ENCODE measurements around the gene SLC2A10. TPM values are rescaled to one million over a fixed set of nuclear protein-coding genes. Genes with fewer than 3 reads are reported as not detected.

The SLC2A10 gene
- polyA plus RNA-seq = 13.0 TPM
- long read RNA-seq, donor 1, full-length matches to known transcripts = 3 of 3 reads
- long read RNA-seq, donor 1, partial matches to known transcripts = 0 of 3 reads
- long read RNA-seq, donor 1, other reads (novel, unspliced or antisense) = 0 of 3 reads
- long read RNA-seq, donor 2, full-length matches to known transcripts = 2 of 2 reads
- long read RNA-seq, donor 2, partial matches to known transcripts = 0 of 2 reads
- long read RNA-seq, donor 2, other reads (novel, unspliced or antisense) = 0 of 2 reads
- long read RNA-seq, donor 3, full-length matches to known transcripts = 4 of 4 reads
- long read RNA-seq, donor 3, partial matches to known transcripts = 0 of 4 reads
- long read RNA-seq, donor 3, other reads (novel, unspliced or antisense) = 0 of 4 reads
- long read RNA-seq, donor 4, full-length matches to known transcripts = 1 of 1 reads
- long read RNA-seq, donor 4, partial matches to known transcripts = 0 of 1 reads
- long read RNA-seq, donor 4, other reads (novel, unspliced or antisense) = 0 of 1 reads
- long read RNA-seq, donor 5, full-length matches to known transcripts = 1 of 1 reads
- long read RNA-seq, donor 5, partial matches to known transcripts = 0 of 1 reads
- long read RNA-seq, donor 5, other reads (novel, unspliced or antisense) = 0 of 1 reads
- long read RNA-seq, donor 6, full-length matches to known transcripts = 2 of 2 reads
- long read RNA-seq, donor 6, partial matches to known transcripts = 0 of 2 reads
- long read RNA-seq, donor 6, other reads (novel, unspliced or antisense) = 0 of 2 reads
- long read RNA-seq, donor 7, full-length matches to known transcripts = 2 of 2 reads
- long read RNA-seq, donor 7, partial matches to known transcripts = 0 of 2 reads
- long read RNA-seq, donor 7, other reads (novel, unspliced or antisense) = 0 of 2 reads
- long read RNA-seq, donor 8, full-length matches to known transcripts = 1 of 14 reads
- long read RNA-seq, donor 8, partial matches to known transcripts = 13 of 14 reads
- long read RNA-seq, donor 8, other reads (novel, unspliced or antisense) = 0 of 14 reads
- long read RNA-seq, donor 9, full-length matches to known transcripts = 3 of 3 reads
- long read RNA-seq, donor 9, partial matches to known transcripts = 0 of 3 reads
- long read RNA-seq, donor 9, other reads (novel, unspliced or antisense) = 0 of 3 reads
- long read RNA-seq, donor 10, full-length matches to known transcripts = 3 of 3 reads
- long read RNA-seq, donor 10, partial matches to known transcripts = 0 of 3 reads
- long read RNA-seq, donor 10, other reads (novel, unspliced or antisense) = 0 of 3 reads
- long read RNA-seq, donor 11, full-length matches to known transcripts = 2 of 2 reads
- long read RNA-seq, donor 11, partial matches to known transcripts = 0 of 2 reads
- long read RNA-seq, donor 11, other reads (novel, unspliced or antisense) = 0 of 2 reads

- Histone ChIP-seq H3K36me3 (ENCODE audit: control insufficient read depth, insufficient read depth, low read length) (no peaks in the 10 kb centered on the region), H3K9me3 (ENCODE audit: control insufficient read depth, low read depth, low read length) (no peaks in the 10 kb centered on the region), H3K27ac (ENCODE audit: low read length) (peak within 1 kb of the TSS; percentile 73), H3K4me3 (ENCODE audit: low read length) (peak within 1 kb of the TSS; percentile 72), H3K4me1 (ENCODE audit: control insufficient read depth, insufficient read depth, low read length) (peaks cover 13% of the 10 kb centered on the region), H3K27me3 (ENCODE audit: control insufficient read depth, insufficient read depth, low read length) (peaks cover 2% of the 10 kb centered on the region)
- peak; percentile 43 to 71 for DNase-seq
- WGBS (ENCODE audit: insufficient coverage, low lambda C conversion rate) = no CpG with 5 or more reads among the region's 67 CpGs
Observed at GRCh38 chr20:46709459-46710152, at the start of gene SLC2A10. TSS of gene SLC2A10 (plus strand) at chr20:46709649. CDS start at chr20:46709737, 88 bp downstream.

GRCh38 chr20:46660487-46660886 is 49.0 kb upstream of the SLC2A10 start:
- H3K36me3 ChIP-seq (ENCODE audit: control insufficient read depth, insufficient read depth, low read length) = no peaks in the 10 kb centered on the region
- H3K4me3 ChIP-seq (ENCODE audit: low read length) = no peak overlapping the region
- no peak overlapping the region for H3K27ac ChIP-seq (ENCODE audit: low read length)
- 75% methylated on average over 3 of the region's 4 CpGs for WGBS (ENCODE audit: insufficient coverage, low lambda C conversion rate)
- no peaks in the 10 kb centered on the region for H3K27me3 ChIP-seq (ENCODE audit: control insufficient read depth, insufficient read depth, low read length)
- no peaks in the 10 kb centered on the region for H3K4me1 ChIP-seq (ENCODE audit: control insufficient read depth, insufficient read depth, low read length)
- DNase-seq = no peak
- no peaks in the 10 kb centered on the region for H3K9me3 ChIP-seq (ENCODE audit: control insufficient read depth, low read depth, low read length)

GRCh38 chr20:46661659-46662058 is 47.8 kb upstream of the SLC2A10 start:
- Histone ChIP-seq H3K4me1 (ENCODE audit: control insufficient read depth, insufficient read depth, low read length) (no peaks in the 10 kb centered on the region), H3K27ac (ENCODE audit: low read length) (no peak overlapping the region)
- no CpG with 5 or more reads among the region's 1 CpG for WGBS (ENCODE audit: insufficient coverage, low lambda C conversion rate)

GRCh38 chr20:46663531-46663930 is 45.9 kb upstream of the SLC2A10 start:
- Histone ChIP-seq H3K4me1 (ENCODE audit: control insufficient read depth, insufficient read depth, low read length) (no peaks in the 10 kb centered on the region), H3K4me3 (ENCODE audit: low read length) (no peak overlapping the region)
- no CpG with 5 or more reads among the region's 3 CpGs for WGBS (ENCODE audit: insufficient coverage, low lambda C conversion rate)

More at GRCh38 chr20:46661659-46662058, 47.8 kb upstream of the SLC2A10 start:
- DNase-seq = no peak
- Histone ChIP-seq H3K4me3 (ENCODE audit: low read length) (no peak overlapping the region), H3K27me3 (ENCODE audit: control insufficient read depth, insufficient read depth, low read length) (no peaks in the 10 kb centered on the region), H3K9me3 (ENCODE audit: control insufficient read depth, low read depth, low read length) (no peaks in the 10 kb centered on the region), H3K36me3 (ENCODE audit: control insufficient read depth, insufficient read depth, low read length) (no peaks in the 10 kb centered on the region)

GRCh38 chr20:46665602-46666001 is 43.8 kb upstream of the SLC2A10 start:
- no peaks in the 10 kb centered on the region for H3K9me3 ChIP-seq (ENCODE audit: control insufficient read depth, low read depth, low read length)
- H3K4me1 ChIP-seq (ENCODE audit: control insufficient read depth, insufficient read depth, low read length) = no peaks in the 10 kb centered on the region
- no CpG with 5 or more reads among the region's 3 CpGs for WGBS (ENCODE audit: insufficient coverage, low lambda C conversion rate)
- H3K4me3 ChIP-seq (ENCODE audit: low read length) = no peak overlapping the region
- H3K27me3 ChIP-seq (ENCODE audit: control insufficient read depth, insufficient read depth, low read length) = no peaks in the 10 kb centered on the region
- H3K27ac ChIP-seq (ENCODE audit: low read length) = no peak overlapping the region
- H3K36me3 ChIP-seq (ENCODE audit: control insufficient read depth, insufficient read depth, low read length) = no peaks in the 10 kb centered on the region
- no peak for DNase-seq

More at GRCh38 chr20:46663531-46663930, 45.9 kb upstream of the SLC2A10 start:
- DNase-seq = no peak
- Histone ChIP-seq H3K27ac (ENCODE audit: low read length) (no peak overlapping the region), H3K9me3 (ENCODE audit: control insufficient read depth, low read depth, low read length) (no peaks in the 10 kb centered on the region), H3K27me3 (ENCODE audit: control insufficient read depth, insufficient read depth, low read length) (no peaks in the 10 kb centered on the region), H3K36me3 (ENCODE audit: control insufficient read depth, insufficient read depth, low read length) (no peaks in the 10 kb centered on the region)

GRCh38 chr20:46666306-46666705 is 43.1 kb upstream of the SLC2A10 start:
- Histone ChIP-seq H3K27me3 (ENCODE audit: control insufficient read depth, insufficient read depth, low read length) (no peaks in the 10 kb centered on the region), H3K4me1 (ENCODE audit: control insufficient read depth, insufficient read depth, low read length) (no peaks in the 10 kb centered on the region)
- no CpG with 5 or more reads among the region's 3 CpGs for WGBS (ENCODE audit: insufficient coverage, low lambda C conversion rate)

GRCh38 chr20:46666818-46667515 is 42.5 kb upstream of the SLC2A10 start:
- no peaks in the 10 kb centered on the region for H3K9me3 ChIP-seq (ENCODE audit: control insufficient read depth, low read depth, low read length)
- H3K36me3 ChIP-seq (ENCODE audit: control insufficient read depth, insufficient read depth, low read length) = no peaks in the 10 kb centered on the region
- H3K27ac ChIP-seq (ENCODE audit: low read length) = no peak overlapping the region
- no peaks in the 10 kb centered on the region for H3K4me1 ChIP-seq (ENCODE audit: control insufficient read depth, insufficient read depth, low read length)
- DNase-seq = no peak
- no peaks in the 10 kb centered on the region for H3K27me3 ChIP-seq (ENCODE audit: control insufficient read depth, insufficient read depth, low read length)
- 90% methylated on average over 2 of the region's 6 CpGs for WGBS (ENCODE audit: insufficient coverage, low lambda C conversion rate)
- H3K4me3 ChIP-seq (ENCODE audit: low read length) = no peak overlapping the region

More at GRCh38 chr20:46666306-46666705, 43.1 kb upstream of the SLC2A10 start:
- Histone ChIP-seq H3K9me3 (ENCODE audit: control insufficient read depth, low read depth, low read length) (no peaks in the 10 kb centered on the region), H3K4me3 (ENCODE audit: low read length) (no peak overlapping the region), H3K27ac (ENCODE audit: low read length) (no peak overlapping the region), H3K36me3 (ENCODE audit: control insufficient read depth, insufficient read depth, low read length) (no peaks in the 10 kb centered on the region)
- no peak for DNase-seq

- Histone ChIP-seq H3K27me3 (ENCODE audit: control insufficient read depth, insufficient read depth, low read length) (no peaks in the 10 kb centered on the region), H3K4me3 (ENCODE audit: low read length) (no peak overlapping the region), H3K4me1 (ENCODE audit: control insufficient read depth, insufficient read depth, low read length) (no peaks in the 10 kb centered on the region), H3K36me3 (ENCODE audit: control insufficient read depth, insufficient read depth, low read length) (no peaks in the 10 kb centered on the region), H3K9me3 (ENCODE audit: control insufficient read depth, low read depth, low read length) (no peaks in the 10 kb centered on the region), H3K27ac (ENCODE audit: low read length) (no peak overlapping the region)
- DNase-seq = no peak
- no CpG with 5 or more reads among the region's 2 CpGs for WGBS (ENCODE audit: insufficient coverage, low lambda C conversion rate)
Observed at GRCh38 chr20:46670228-46670584, 39.2 kb upstream of the SLC2A10 start.

Measured in large intestine (tissue), 12 donors.